SK-N-SH (cell line): ENCODE measurements around the gene B3GALT2. TPM values are rescaled to one million over a fixed set of nuclear protein-coding genes. Genes with fewer than 3 reads are reported as not detected.

ENCODE experiments used
- CTCF ChIA-PET: fragments of 300-600, 350-600 bp; formaldehyde crosslinking; extraction: SDS; loops from one replicate; lab custom pipeline; 2021; lab: Yijun Ruan, JAX
- POLR2A ChIA-PET: fragments of 350-600 bp; sonication (Branson Sonifier 250); formaldehyde crosslinking; extraction: SDS; loops from one replicate; lab custom pipeline; 2020; ENCODE audit warnings: antibody characterized with exemption, inconsistent platforms; lab: Yijun Ruan, JAX
- DNase-seq: peaks from one replicate; pipeline ENCODE4 v3.0.0; 2012
- H2AFZ ChIP-seq: fragments of 200-600 bp; sonication (generic); 2 replicates; pipeline ENCODE4 v1.8.1; 2016; ENCODE audit warnings: antibody characterized with exemption, mild to moderate bottlenecking, low read depth
- H3F3A ChIP-seq: fragments of 200-600 bp; sonication (generic); replicated peaks from 2 replicates; pipeline ENCODE3; 2016; ENCODE audit warnings: antibody characterized with exemption, mild to moderate bottlenecking; ENCODE audit not compliant: insufficient read depth
- H3K27ac ChIP-seq, 2 experiments: fragments of 200-500 bp in 1 of 2; fragments of 200-600 bp in 1 of 2; sonication (Bioruptor generic) in 1 of 2; sonication (generic), shearing (Covaris generic) in 1 of 2; 2 replicates each; pipeline versions ENCODE4 v1.5.1 to v1.6.1; 2014 to 2016; ENCODE audit warnings: low read depth in 2 of 2, inconsistent platforms in 1 of 2, low read length in 1 of 2, mild to moderate bottlenecking in 1 of 2, mixed read lengths in 1 of 2
- H3K27me3 ChIP-seq: fragments of 200-600 bp; sonication (generic), shearing (Covaris generic); 2 replicates; pipeline ENCODE4 v1.6.1; 2016; ENCODE audit warnings: mixed run types; ENCODE audit not compliant: insufficient read depth
- H3K36me3 ChIP-seq, 2 experiments: fragments of 200-500 bp in 1 of 2; fragments of 200-600 bp in 1 of 2; sonication (Bioruptor generic) in 1 of 2; sonication (generic) in 1 of 2; replicated peaks in 1 of 2; 2 replicates each; pipeline versions ENCODE3 to v1.5.1; 2014 to 2016; ENCODE audit warnings: low read length in 1 of 2, mild to moderate bottlenecking in 1 of 2; ENCODE audit not compliant: insufficient read depth in 2 of 2, control insufficient read depth in 1 of 2
- H3K4me1 ChIP-seq, 2 experiments: fragments of 200-500 bp in 1 of 2; fragments of 200-600 bp in 1 of 2; sonication (Bioruptor generic) in 1 of 2; sonication (generic), shearing (Covaris generic) in 1 of 2; 2 replicates each; pipeline versions ENCODE4 v1.5.1 to v1.6.1; 2014 to 2016; ENCODE audit warnings: low read depth in 1 of 2, low read length in 1 of 2, mixed run types in 1 of 2; ENCODE audit not compliant: insufficient read depth in 2 of 2, control insufficient read depth in 1 of 2
- H3K4me2 ChIP-seq: fragments of 200-600 bp; sonication (generic), shearing (Covaris generic); 2 replicates; pipeline ENCODE4 v1.6.1; 2017; ENCODE audit warnings: mixed run types
- H3K4me3 ChIP-seq, 2 experiments: fragments of 200-500 bp in 1 of 2; fragments of 200-600 bp in 1 of 2; sonication (Bioruptor generic) in 1 of 2; sonication (generic), shearing (Covaris generic) in 1 of 2; 2 replicates each; pipeline versions ENCODE4 v1.5.1 to v1.8.1; 2014 to 2016; ENCODE audit warnings: low read depth in 2 of 2, inconsistent platforms in 1 of 2, low read length in 1 of 2, mild to moderate bottlenecking in 1 of 2, mixed read lengths in 1 of 2, moderate library complexity in 1 of 2
- H3K79me2 ChIP-seq: fragments of 200-600 bp; sonication (generic); 2 replicates; pipeline ENCODE4 v1.8.1; 2017; ENCODE audit warnings: mild to moderate bottlenecking; ENCODE audit not compliant: insufficient read depth
- H3K9ac ChIP-seq: fragments of 200-600 bp; sonication (generic); 2 replicates; pipeline ENCODE4 v1.6.1; 2017; ENCODE audit warnings: mixed run types
- H3K9me2 ChIP-seq: fragments of 200-600 bp; sonication (generic); 2 replicates; pipeline ENCODE4 v1.6.1; 2017; ENCODE audit warnings: mixed run types
- H3K9me3 ChIP-seq: fragments of 200-600 bp; sonication (generic); 2 replicates; pipeline ENCODE4 v1.6.1; 2017; ENCODE audit warnings: mixed run types, mild to moderate bottlenecking, moderate library complexity
- H4K20me1 ChIP-seq: fragments of 200-600 bp; sonication (generic); 2 replicates; pipeline ENCODE4 v1.6.1; 2017; ENCODE audit warnings: mild to moderate bottlenecking, mixed run types; ENCODE audit not compliant: insufficient read depth
- EP300 ChIP-seq, 2 experiments: IDR thresholded peaks; 2 replicates each; pipeline versions ENCODE4 v1.4.0 to v1.6.1; 2012; ENCODE audit warnings: borderline replicate concordance in 1 of 2, low read depth in 1 of 2, low read length in 1 of 2
- EZH2phosphoT487 ChIP-seq: fragments of 200-600 bp; sonication (generic); IDR thresholded peaks from 2 replicates; pipeline ENCODE4 v1.6.1; 2017; ENCODE audit warnings: low read depth, mixed run types, mild to moderate bottlenecking, antibody characterized with exemption, moderate library complexity, borderline replicate concordance
- FOXM1 ChIP-seq: IDR thresholded peaks from 2 replicates; pipeline ENCODE4 v1.4.0; 2012; ENCODE audit warnings: low read depth, mild to moderate bottlenecking
- GABPA ChIP-seq: IDR thresholded peaks from 2 replicates; pipeline ENCODE4 v1.4.0; 2012; ENCODE audit warnings: low read depth, mild to moderate bottlenecking
- GATA2 ChIP-seq: sonication (generic); formaldehyde crosslinking; IDR thresholded peaks from 2 replicates; pipeline ENCODE4 v1.5.0; 2020; ENCODE audit warnings: mild to moderate bottlenecking, missing genetic modification reagents
- NFIC ChIP-seq: IDR thresholded peaks from 2 replicates; pipeline ENCODE4 v1.4.0; 2012; ENCODE audit warnings: borderline replicate concordance
- NRF1 ChIP-seq: IDR thresholded peaks from 2 replicates; pipeline ENCODE4 v1.6.1; 2012; ENCODE audit warnings: low read depth, mild to moderate bottlenecking, low read length
- POLR2AphosphoS5 ChIP-seq: IDR thresholded peaks from 2 replicates; pipeline ENCODE4 v1.6.1; 2012; ENCODE audit warnings: low read depth, low read length
- RFX5 ChIP-seq: IDR thresholded peaks from 2 replicates; pipeline ENCODE4 v1.6.1; 2012; ENCODE audit warnings: mild to moderate bottlenecking, improper control_type of control experiment, low read length
- RXRA ChIP-seq: IDR thresholded peaks from 2 replicates; pipeline ENCODE4 v1.4.0; 2012; ENCODE audit warnings: low read depth, mild to moderate bottlenecking, borderline replicate concordance
- TAF1 ChIP-seq: IDR thresholded peaks from 2 replicates; pipeline ENCODE4 v1.6.1; 2012; ENCODE audit warnings: low read depth, mild to moderate bottlenecking, low read length, moderate library complexity, borderline replicate concordance
- TEAD4 ChIP-seq: IDR thresholded peaks from 2 replicates; pipeline ENCODE4 v1.4.0; 2012; ENCODE audit warnings: mild to moderate bottlenecking, borderline replicate concordance; ENCODE audit not compliant: insufficient read depth
- WGBS: methylation state at CpG from one replicate; pipeline ENCODE4 v1.1.6; 2017; ENCODE audit warnings: low lambda C conversion rate; 5-methylcytosine and 5-hydroxymethylcytosine counted together
- polyA plus RNA-seq, 3 experiments: library from polyadenylated mRNA; depleted of rRNA; stranded (reverse); fragments of >200 nt; gene quantifications; 2 replicates each; pipeline ENCODE4 v1.2.3, GENCODE V29; 2012
- TF ChIP-seq, protein P1 (sequence below): fragments of 200-600 bp; sonication (generic); IDR thresholded peaks from 2 replicates; pipeline ENCODE4 v1.6.1; 2017; ENCODE audit warnings: antibody characterized with exemption, mild to moderate bottlenecking, moderate library complexity
- TF ChIP-seq, protein P2 (sequence below): IDR thresholded peaks from 2 replicates; pipeline ENCODE4 v1.4.0; 2012; ENCODE audit warnings: low read depth, borderline replicate concordance
- TF ChIP-seq, protein P3 (sequence below): IDR thresholded peaks from 2 replicates; pipeline ENCODE4 v1.4.0; 2012; ENCODE audit warnings: low read depth, borderline replicate concordance
- TF ChIP-seq, protein P4 (sequence below): fragments of 150-350 bp; IDR thresholded peaks from 2 replicates; pipeline ENCODE4 v1.6.1; 2016; ENCODE audit warnings: mild to moderate bottlenecking, low read depth, low read length
- TF ChIP-seq, protein P5 (sequence below): IDR thresholded peaks from 2 replicates; pipeline ENCODE4; 2012

Gene B3GALT2
- polyA plus RNA-seq, 1 of the 3 experiments (the other 2 are of a cell fraction), result 0.23 TPM

DNA sequence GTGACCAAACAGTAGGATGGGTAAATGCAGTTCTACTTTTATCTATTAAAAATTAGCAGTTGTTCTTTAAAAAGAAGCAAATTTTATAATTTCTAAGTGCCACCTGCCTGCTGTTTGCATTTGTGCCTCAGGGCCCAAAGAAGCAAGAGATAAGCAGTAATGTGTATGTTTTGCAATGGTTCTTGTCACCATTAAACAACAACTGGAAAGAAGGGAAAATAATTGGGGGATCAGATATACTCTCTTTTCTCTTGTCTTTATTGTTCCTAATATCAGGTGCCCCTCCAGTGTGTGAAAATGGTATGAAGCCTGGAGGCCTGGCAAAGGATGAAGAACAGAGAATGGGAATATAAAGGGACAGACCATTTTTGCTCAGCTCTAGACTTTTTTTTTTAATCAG lies 9.6 kb downstream of the B3GALT2 start:
- Histone ChIP-seq H3K9me3 (no peaks in the 10 kb centered on the region), H3K9ac (no peak overlapping the region), H3K9me2 (no peaks in the 10 kb centered on the region), H3F3A (peaks cover 11% of the 10 kb centered on the region), H3K79me2 (peaks cover 24% of the 10 kb centered on the region), H3K4me3 (no peak overlapping the region), H3K36me3 (peaks cover 0 to 27% of the 10 kb centered on the region in 2 experiments), H3K4me1 (peaks cover 7 to 9% of the 10 kb centered on the region in 2 experiments; a peak in 3 of 4 replicates), H4K20me1 (peaks cover 4% of the 10 kb centered on the region; the same call in 1 of the 2 replicates), H2AFZ (no peak overlapping the region)
- CTCF ChIA-PET, result interaction anchor here (0.6 kb wide), 1 partner anchor 14 kb away, joined by 3 read pairs; no protein-coding TSS in a partner anchor
- DNase-seq, result no peak
- TF ChIP-seq, protein P1, sequence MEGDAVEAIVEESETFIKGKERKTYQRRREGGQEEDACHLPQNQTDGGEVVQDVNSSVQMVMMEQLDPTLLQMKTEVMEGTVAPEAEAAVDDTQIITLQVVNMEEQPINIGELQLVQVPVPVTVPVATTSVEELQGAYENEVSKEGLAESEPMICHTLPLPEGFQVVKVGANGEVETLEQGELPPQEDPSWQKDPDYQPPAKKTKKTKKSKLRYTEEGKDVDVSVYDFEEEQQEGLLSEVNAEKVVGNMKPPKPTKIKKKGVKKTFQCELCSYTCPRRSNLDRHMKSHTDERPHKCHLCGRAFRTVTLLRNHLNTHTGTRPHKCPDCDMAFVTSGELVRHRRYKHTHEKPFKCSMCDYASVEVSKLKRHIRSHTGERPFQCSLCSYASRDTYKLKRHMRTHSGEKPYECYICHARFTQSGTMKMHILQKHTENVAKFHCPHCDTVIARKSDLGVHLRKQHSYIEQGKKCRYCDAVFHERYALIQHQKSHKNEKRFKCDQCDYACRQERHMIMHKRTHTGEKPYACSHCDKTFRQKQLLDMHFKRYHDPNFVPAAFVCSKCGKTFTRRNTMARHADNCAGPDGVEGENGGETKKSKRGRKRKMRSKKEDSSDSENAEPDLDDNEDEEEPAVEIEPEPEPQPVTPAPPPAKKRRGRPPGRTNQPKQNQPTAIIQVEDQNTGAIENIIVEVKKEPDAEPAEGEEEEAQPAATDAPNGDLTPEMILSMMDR, result no peak
- TF ChIP-seq TAF1 (no peak), NRF1 (no peak), GATA2 (CRISPR knock-in tag) (peak; percentile 60), RXRA (no peak), TEAD4 (no peak), RFX5 (no peak), FOXM1 (no peak), EP300 (IDR thresholded peaks at IDR 0.05; ENCODE audit: borderline replicate concordance in 1 of 2, low read depth in 1 of 2, low read length in 1 of 2) (peak in 1 of 2 experiments; percentile 43; a peak in 1 of 4 replicates)
- TF ChIP-seq, protein P2, sequence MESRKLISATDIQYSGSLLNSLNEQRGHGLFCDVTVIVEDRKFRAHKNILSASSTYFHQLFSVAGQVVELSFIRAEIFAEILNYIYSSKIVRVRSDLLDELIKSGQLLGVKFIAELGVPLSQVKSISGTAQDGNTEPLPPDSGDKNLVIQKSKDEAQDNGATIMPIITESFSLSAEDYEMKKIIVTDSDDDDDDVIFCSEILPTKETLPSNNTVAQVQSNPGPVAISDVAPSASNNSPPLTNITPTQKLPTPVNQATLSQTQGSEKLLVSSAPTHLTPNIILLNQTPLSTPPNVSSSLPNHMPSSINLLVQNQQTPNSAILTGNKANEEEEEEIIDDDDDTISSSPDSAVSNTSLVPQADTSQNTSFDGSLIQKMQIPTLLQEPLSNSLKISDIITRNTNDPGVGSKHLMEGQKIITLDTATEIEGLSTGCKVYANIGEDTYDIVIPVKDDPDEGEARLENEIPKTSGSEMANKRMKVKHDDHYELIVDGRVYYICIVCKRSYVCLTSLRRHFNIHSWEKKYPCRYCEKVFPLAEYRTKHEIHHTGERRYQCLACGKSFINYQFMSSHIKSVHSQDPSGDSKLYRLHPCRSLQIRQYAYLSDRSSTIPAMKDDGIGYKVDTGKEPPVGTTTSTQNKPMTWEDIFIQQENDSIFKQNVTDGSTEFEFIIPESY, result no peak
- TF ChIP-seq, protein P3, sequence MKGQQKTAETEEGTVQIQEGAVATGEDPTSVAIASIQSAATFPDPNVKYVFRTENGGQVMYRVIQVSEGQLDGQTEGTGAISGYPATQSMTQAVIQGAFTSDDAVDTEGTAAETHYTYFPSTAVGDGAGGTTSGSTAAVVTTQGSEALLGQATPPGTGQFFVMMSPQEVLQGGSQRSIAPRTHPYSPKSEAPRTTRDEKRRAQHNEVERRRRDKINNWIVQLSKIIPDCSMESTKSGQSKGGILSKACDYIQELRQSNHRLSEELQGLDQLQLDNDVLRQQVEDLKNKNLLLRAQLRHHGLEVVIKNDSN, result no peak
- TF ChIP-seq, all 33 proteins: peak for 2
- POLR2A ChIA-PET, result no interaction called here
- H3K27me3 ChIP-seq, result no peaks in the 10 kb centered on the region
- H3K4me2 ChIP-seq, result no peak overlapping the region
- peak overlapping the region in 1 of 2 experiments; percentile 39; a peak in 2 of 4 replicates for H3K27ac ChIP-seq

DNA sequence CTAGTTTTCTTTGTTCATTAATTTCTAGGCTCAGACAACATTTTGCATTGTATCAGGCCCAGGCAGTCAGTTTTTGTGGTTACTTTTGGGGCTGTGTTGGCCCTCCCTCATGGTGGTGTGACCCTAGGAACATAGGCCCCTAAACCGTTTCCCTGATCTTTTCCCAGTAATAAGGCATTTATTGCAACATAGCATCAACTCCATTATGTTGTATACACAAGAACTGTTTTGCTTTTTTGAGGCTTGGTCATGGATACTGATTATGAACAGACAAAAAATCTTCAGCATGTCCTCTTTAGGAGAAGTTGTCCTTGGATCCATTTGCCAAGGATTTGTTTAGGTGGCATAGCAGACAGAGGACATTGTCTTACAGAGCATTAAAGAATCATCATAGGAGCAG lies 10.3 kb downstream of the B3GALT2 start:
- Histone ChIP-seq H3K36me3 (peaks cover 0 to 23% of the 10 kb centered on the region in 2 experiments), H4K20me1 (no peaks in the 10 kb centered on the region), H3F3A (peaks cover 7% of the 10 kb centered on the region), H2AFZ (no peak overlapping the region), H3K9me3 (no peaks in the 10 kb centered on the region), H3K9ac (no peak overlapping the region), H3K9me2 (no peaks in the 10 kb centered on the region), H3K4me2 (no peak overlapping the region), H3K4me3 (no peak overlapping the region), H3K79me2 (peaks cover 31% of the 10 kb centered on the region), H3K27ac (peak overlapping the region in 1 of 2 experiments; percentile 39; a peak in 1 of 4 replicates), H3K4me1 (peaks cover 7 to 9% of the 10 kb centered on the region in 2 experiments; a peak in 3 of 4 replicates), H3K27me3 (no peaks in the 10 kb centered on the region)
- CTCF ChIA-PET, result no interaction called here
- POLR2A ChIA-PET, result no interaction called here
- no peak for DNase-seq
- 76% methylated on average over 1 of the region's 1 CpG for WGBS
- TF ChIP-seq, protein P4, sequence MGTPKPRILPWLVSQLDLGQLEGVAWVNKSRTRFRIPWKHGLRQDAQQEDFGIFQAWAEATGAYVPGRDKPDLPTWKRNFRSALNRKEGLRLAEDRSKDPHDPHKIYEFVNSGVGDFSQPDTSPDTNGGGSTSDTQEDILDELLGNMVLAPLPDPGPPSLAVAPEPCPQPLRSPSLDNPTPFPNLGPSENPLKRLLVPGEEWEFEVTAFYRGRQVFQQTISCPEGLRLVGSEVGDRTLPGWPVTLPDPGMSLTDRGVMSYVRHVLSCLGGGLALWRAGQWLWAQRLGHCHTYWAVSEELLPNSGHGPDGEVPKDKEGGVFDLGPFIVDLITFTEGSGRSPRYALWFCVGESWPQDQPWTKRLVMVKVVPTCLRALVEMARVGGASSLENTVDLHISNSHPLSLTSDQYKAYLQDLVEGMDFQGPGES, result no peak
- TF ChIP-seq, protein P3, result no peak
- TF ChIP-seq FOXM1 (no peak), GABPA (no peak), POLR2AphosphoS5 (no peak), NFIC (no peak), GATA2 (CRISPR knock-in tag) (no peak), EZH2phosphoT487 (no peak)
- TF ChIP-seq, protein P5, sequence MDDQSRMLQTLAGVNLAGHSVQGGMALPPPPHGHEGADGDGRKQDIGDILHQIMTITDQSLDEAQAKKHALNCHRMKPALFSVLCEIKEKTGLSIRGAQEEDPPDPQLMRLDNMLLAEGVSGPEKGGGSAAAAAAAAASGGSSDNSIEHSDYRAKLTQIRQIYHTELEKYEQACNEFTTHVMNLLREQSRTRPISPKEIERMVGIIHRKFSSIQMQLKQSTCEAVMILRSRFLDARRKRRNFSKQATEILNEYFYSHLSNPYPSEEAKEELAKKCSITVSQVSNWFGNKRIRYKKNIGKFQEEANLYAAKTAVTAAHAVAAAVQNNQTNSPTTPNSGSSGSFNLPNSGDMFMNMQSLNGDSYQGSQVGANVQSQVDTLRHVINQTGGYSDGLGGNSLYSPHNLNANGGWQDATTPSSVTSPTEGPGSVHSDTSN, result no peak
